GM06990 (cell line): ENCODE data around the gene CREB3L1.

Experiments used
- DNase-seq: peaks from one replicate; pipeline ENCODE4 v3.0.0-alpha.2; 2011; ENCODE audit not compliant: insufficient read length; ENCODE audit errors: extremely low read depth
- H3K27me3 ChIP-seq: replicated peaks from 2 replicates; pipeline ENCODE4 v1.6.0; 2011; ENCODE audit warnings: low read length; ENCODE audit not compliant: control insufficient read depth, insufficient read depth
- H3K36me3 ChIP-seq: 2 replicates; pipeline ENCODE4 v1.5.1; 2011; ENCODE audit warnings: low read length; ENCODE audit not compliant: control insufficient read depth, insufficient read depth
- H3K4me3 ChIP-seq: replicated peaks from 2 replicates; pipeline ENCODE4 v1.5.1; 2011; ENCODE audit warnings: low read depth, mild to moderate bottlenecking, control low read depth, low read length
- TF ChIP-seq, protein P1 (sequence below): IDR thresholded peaks from 2 replicates; pipeline ENCODE4 v1.5.1; 2011; ENCODE audit warnings: low read length, control low read depth, mild to moderate bottlenecking, inconsistent platforms; ENCODE audit not compliant: insufficient read depth, poor library complexity, severe bottlenecking

CREB3L1 gene

DNA sequence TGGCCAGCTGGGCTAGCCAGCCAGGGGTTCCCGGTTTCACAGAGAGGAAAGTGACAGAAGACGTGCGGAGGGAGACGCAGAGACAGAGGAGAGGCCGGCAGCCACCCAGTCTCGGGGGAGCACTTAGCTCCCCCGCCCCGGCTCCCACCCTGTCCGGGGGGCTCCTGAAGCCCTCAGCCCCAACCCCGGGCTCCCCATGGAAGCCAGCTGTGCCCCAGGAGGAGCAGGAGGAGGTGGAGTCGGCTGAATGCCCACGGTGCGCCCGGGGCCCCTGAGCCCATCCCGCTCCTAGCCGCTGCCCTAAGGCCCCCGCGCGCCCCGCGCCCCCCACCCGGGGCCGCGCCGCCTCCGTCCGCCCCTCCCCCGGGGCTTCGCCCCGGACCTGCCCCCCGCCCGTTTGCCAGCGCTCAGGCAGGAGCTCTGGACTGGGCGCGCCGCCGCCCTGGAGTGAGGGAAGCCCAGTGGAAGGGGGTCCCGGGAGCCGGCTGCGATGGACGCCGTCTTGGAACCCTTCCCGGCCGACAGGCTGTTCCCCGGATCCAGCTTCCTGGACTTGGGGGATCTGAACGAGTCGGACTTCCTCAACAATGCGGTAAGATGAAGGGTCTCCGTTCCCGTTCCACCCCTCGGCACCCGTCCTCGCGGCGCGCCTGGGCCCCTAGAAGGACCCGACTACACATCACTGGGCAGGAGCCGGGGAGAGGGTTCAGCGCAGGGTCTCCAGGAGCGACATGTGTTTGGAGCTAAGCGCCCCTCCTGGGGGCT is at the start of gene CREB3L1:
CREB3L1 (plus strand) TSS at position 41 of the 765 bp plus-strand sequence; CDS start at position 491, 450 bp downstream.
- no peaks in the 10 kb centered on the region for H3K27me3 ChIP-seq
- TF ChIP-seq, protein P1, sequence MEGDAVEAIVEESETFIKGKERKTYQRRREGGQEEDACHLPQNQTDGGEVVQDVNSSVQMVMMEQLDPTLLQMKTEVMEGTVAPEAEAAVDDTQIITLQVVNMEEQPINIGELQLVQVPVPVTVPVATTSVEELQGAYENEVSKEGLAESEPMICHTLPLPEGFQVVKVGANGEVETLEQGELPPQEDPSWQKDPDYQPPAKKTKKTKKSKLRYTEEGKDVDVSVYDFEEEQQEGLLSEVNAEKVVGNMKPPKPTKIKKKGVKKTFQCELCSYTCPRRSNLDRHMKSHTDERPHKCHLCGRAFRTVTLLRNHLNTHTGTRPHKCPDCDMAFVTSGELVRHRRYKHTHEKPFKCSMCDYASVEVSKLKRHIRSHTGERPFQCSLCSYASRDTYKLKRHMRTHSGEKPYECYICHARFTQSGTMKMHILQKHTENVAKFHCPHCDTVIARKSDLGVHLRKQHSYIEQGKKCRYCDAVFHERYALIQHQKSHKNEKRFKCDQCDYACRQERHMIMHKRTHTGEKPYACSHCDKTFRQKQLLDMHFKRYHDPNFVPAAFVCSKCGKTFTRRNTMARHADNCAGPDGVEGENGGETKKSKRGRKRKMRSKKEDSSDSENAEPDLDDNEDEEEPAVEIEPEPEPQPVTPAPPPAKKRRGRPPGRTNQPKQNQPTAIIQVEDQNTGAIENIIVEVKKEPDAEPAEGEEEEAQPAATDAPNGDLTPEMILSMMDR = no peak
- no peaks in the 10 kb centered on the region for H3K36me3 ChIP-seq
- H3K4me3 ChIP-seq = peak within 1 kb of the TSS; percentile 65
- DNase-seq = no peak

- Histone ChIP-seq H3K4me3 (no peak overlapping the region), H3K36me3 (no peaks in the 10 kb centered on the region), H3K27me3 (no peaks in the 10 kb centered on the region)
- TF ChIP-seq, protein P1 = no peak
- no peak for DNase-seq
Measured at GRCh38 chr11:46229230-46229629, 48.2 kb upstream of the CREB3L1 start.

GRCh38 chr11:46234311-46234710 is 43.2 kb upstream of the CREB3L1 start:
- Histone ChIP-seq H3K27me3 (no peaks in the 10 kb centered on the region), H3K36me3 (no peaks in the 10 kb centered on the region), H3K4me3 (no peak overlapping the region)
- no peak for DNase-seq
- TF ChIP-seq, protein P1 = no peak

DNA sequence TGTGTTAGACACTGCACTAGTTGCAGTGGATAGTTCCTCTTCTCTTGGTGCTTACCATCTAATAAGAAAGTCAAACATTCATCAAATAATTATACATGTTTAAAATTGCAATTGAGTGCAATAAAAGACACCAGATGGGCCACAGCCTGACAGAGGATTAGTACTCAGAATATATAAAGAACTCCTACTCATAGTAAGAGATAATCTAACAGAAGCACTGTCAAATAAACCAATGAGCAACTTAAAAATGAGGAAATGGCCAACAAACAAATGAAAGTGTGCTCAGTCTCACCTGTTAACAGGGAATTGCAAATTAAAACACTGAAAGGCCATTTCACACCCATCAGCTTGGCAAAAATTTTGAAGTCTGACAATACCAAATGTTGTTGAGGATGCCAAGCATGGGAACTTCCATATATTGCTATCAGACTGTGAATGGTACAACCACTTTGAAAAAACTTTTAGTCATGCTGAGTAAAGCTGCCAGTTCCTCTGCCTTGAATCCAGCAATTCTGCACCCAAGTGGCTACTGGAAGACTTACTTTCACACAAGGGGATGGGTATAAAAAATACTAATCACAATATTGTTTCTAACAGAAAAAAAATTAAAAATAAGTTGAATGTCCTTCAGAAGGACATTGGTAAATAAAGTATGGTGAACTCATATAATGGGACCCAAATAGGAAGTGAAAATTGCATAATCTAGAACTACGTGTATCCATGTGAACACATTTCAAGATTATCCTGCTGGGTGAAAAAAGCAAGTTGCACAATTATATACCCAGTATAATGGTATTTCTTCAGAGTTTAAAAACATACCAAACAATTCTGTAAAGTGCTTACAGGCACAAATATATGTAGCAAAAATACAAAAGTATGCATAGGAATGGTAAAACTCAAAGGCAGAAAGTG is 41.4 kb upstream of the CREB3L1 start:
- TF ChIP-seq, protein P1 = no peak
- Histone ChIP-seq H3K36me3 (no peaks in the 10 kb centered on the region), H3K27me3 (no peaks in the 10 kb centered on the region), H3K4me3 (no peak overlapping the region)
- no peak for DNase-seq

- no peaks in the 10 kb centered on the region for H3K36me3 ChIP-seq
- TF ChIP-seq, protein P1 = no peak
- H3K27me3 ChIP-seq = no peaks in the 10 kb centered on the region
- no peak overlapping the region for H3K4me3 ChIP-seq
- no peak for DNase-seq
Measured at GRCh38 chr11:46236918-46237247, 40.6 kb upstream of the CREB3L1 start.
